Smooth muscle cell (in vitro differentiated cells): ENCODE data around the gene LRRC49. TPM values are rescaled to one million over a fixed set of nuclear protein-coding genes. Genes with fewer than 3 reads are reported as not detected.

Experiments used
- DNase-seq: peaks from one replicate; lab custom pipeline; 2025; ENCODE audit not compliant: unreplicated experiment; lab: John Stamatoyannopoulos, UW
- H2AFZ ChIP-seq: fragments of 200-600 bp; sonication (generic); 2 replicates; pipeline ENCODE4 v1.6.0; 2016; ENCODE audit warnings: antibody characterized with exemption, low read depth, mild to moderate bottlenecking
- H3F3A ChIP-seq: fragments of 200-600 bp; sonication (generic); 2 replicates; pipeline ENCODE4 v1.6.0; 2017; ENCODE audit warnings: antibody characterized with exemption, low read depth
- H3K27ac ChIP-seq: fragments of 200-600 bp; sonication (generic); 2 replicates; pipeline ENCODE4 v1.5.1; 2016; ENCODE audit warnings: low read depth, mild to moderate bottlenecking
- H3K27me3 ChIP-seq: fragments of 200-600 bp; sonication (generic); 2 replicates; pipeline ENCODE4 v1.6.1; 2016; ENCODE audit warnings: low read depth, mild to moderate bottlenecking
- H3K36me3 ChIP-seq: fragments of 200-600 bp; sonication (generic); 2 replicates; pipeline ENCODE4 v1.5.1; 2016; ENCODE audit warnings: low read depth
- H3K4me1 ChIP-seq: fragments of 200-600 bp; sonication (generic); 2 replicates; pipeline ENCODE4 v1.5.1; 2016; ENCODE audit warnings: low read depth
- H3K4me2 ChIP-seq: fragments of 200-600 bp; sonication (generic); 2 replicates; pipeline ENCODE4 v1.6.0; 2016; ENCODE audit warnings: mild to moderate bottlenecking
- H3K4me3 ChIP-seq: fragments of 200-600 bp; sonication (generic); 2 replicates; pipeline ENCODE4 v1.5.1; 2016; ENCODE audit warnings: mild to moderate bottlenecking
- H3K79me2 ChIP-seq: fragments of 200-600 bp; sonication (generic); 2 replicates; pipeline ENCODE4 v1.6.0; 2016; ENCODE audit warnings: low read depth, mild to moderate bottlenecking
- H3K9ac ChIP-seq: fragments of 200-600 bp; sonication (generic); 2 replicates; pipeline ENCODE4 v1.6.0; 2016; ENCODE audit warnings: low read depth
- H3K9me3 ChIP-seq: fragments of 200-600 bp; sonication (generic); replicated peaks from 2 replicates; pipeline ENCODE4 v1.5.1; 2016; ENCODE audit warnings: low read depth
- H4K20me1 ChIP-seq: fragments of 200-600 bp; sonication (generic); 2 replicates; pipeline ENCODE4 v1.6.0; 2016; ENCODE audit warnings: low read depth
- WGBS: methylation state at CpG from one replicate; pipeline ENCODE4 v1.1.7; 2016; ENCODE audit warnings: low lambda C conversion rate; 5-methylcytosine and 5-hydroxymethylcytosine counted together
- polyA plus RNA-seq: library from polyadenylated mRNA; unstranded; fragments of >200 nt; fragmentation: Nextera tagmentation; extraction: Ambion mirVana; gene quantifications from 2 replicates; pipeline ENCODE4 v1.2.1, GENCODE V29; 2016
- total RNA-seq: library from RNA; depleted of rRNA; stranded (reverse); fragments of >200 nt; gene quantifications from 2 replicates; pipeline ENCODE4 v1.2.3, GENCODE V29; 2014
- TF ChIP-seq, protein P1 (sequence below): fragments of 200-600 bp; sonication (generic); IDR thresholded peaks from 2 replicates; pipeline ENCODE4 v1.5.1; 2017; ENCODE audit warnings: borderline replicate concordance, mild to moderate bottlenecking, antibody characterized with exemption; ENCODE audit not compliant: insufficient read depth, poor library complexity, severe bottlenecking

Gene LRRC49
- total and polyA plus RNA-seq, 2 experiments from 2014 or later, result 3.1 to 8.3 TPM

DNA sequence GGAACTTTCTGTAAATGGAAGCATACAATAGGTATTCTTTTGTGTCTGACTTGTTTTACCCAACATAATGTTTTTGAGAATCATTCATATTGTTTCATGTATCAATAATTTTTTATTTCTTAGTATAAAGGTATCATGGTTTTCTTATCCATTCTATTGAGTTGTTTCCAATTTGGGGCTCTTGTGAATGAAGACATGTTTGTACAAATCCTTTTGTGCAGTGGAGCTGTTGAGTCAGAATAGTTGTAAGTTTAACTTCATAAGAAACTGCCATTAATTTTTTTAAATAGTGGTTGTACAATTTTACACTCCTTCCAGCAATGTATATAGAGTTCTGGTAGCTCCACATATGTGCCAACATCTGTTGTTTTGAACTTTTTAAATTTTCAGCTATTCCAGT is 163.5 kb downstream of the LRRC49 start:
- Histone ChIP-seq H4K20me1 (no peaks in the 10 kb centered on the region), H3K36me3 (no peaks in the 10 kb centered on the region), H3K4me2 (no peak overlapping the region), H3K4me1 (no peaks in the 10 kb centered on the region), H3K79me2 (no peaks in the 10 kb centered on the region), H2AFZ (no peak overlapping the region), H3K27me3 (no peaks in the 10 kb centered on the region), H3K27ac (no peak overlapping the region), H3K9ac (no peak overlapping the region), H3K4me3 (no peak overlapping the region), H3F3A (no peaks in the 10 kb centered on the region), H3K9me3 (no peaks in the 10 kb centered on the region)
- TF ChIP-seq, protein P1, sequence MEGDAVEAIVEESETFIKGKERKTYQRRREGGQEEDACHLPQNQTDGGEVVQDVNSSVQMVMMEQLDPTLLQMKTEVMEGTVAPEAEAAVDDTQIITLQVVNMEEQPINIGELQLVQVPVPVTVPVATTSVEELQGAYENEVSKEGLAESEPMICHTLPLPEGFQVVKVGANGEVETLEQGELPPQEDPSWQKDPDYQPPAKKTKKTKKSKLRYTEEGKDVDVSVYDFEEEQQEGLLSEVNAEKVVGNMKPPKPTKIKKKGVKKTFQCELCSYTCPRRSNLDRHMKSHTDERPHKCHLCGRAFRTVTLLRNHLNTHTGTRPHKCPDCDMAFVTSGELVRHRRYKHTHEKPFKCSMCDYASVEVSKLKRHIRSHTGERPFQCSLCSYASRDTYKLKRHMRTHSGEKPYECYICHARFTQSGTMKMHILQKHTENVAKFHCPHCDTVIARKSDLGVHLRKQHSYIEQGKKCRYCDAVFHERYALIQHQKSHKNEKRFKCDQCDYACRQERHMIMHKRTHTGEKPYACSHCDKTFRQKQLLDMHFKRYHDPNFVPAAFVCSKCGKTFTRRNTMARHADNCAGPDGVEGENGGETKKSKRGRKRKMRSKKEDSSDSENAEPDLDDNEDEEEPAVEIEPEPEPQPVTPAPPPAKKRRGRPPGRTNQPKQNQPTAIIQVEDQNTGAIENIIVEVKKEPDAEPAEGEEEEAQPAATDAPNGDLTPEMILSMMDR, result no peak
- no peak for DNase-seq

DNA sequence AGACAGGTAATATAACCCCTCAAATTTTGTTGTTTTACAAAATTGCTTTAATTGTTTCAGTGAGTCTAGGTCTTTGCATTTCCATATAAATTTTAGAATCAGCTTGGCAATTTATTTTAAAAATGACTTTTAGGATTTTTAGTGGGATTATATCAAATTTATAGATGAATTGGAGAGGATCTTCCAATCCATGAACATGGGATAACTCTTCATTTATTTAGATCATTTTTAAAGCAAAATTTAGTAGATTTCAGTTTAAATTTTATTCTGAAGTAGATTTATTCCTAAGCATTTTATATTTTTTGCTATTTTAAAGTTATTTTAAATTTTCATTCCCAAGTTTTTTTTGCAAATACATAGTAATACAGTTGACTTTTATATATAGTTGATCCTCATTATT is 164.5 kb downstream of the LRRC49 start:
- no peaks in the 10 kb centered on the region for H3K4me1 ChIP-seq
- TF ChIP-seq, protein P1, result no peak

DNA sequence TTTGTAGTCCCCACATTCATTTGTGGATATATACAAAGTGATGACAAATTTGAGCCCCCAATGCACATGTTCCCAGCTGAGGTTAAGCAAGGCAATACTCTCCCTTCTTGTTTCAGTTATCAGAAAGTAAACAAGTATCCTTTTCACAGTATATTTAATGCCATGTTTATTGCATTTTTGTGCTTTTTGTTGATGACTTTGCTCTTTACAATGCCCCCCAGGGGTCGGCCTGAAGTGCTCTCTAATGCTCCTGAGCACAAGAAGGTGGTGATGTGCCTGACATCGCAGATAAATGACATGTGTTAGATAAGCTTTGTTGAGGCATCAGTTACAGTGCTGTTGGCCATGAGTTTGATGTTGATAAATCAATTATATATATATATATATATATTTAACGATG is 165.0 kb downstream of the LRRC49 start:
- Histone ChIP-seq H3K9me3 (no peaks in the 10 kb centered on the region), H3K79me2 (no peaks in the 10 kb centered on the region), H3K4me1 (no peaks in the 10 kb centered on the region), H2AFZ (no peak overlapping the region), H3F3A (no peaks in the 10 kb centered on the region), H3K36me3 (no peaks in the 10 kb centered on the region), H3K27ac (no peak overlapping the region), H3K4me3 (no peak overlapping the region), H3K9ac (no peak overlapping the region), H3K27me3 (no peaks in the 10 kb centered on the region), H4K20me1 (no peaks in the 10 kb centered on the region), H3K4me2 (no peak overlapping the region)
- no peak for DNase-seq
- TF ChIP-seq, protein P1, result no peak
- 95% methylated on average over 3 of the region's 3 CpGs for WGBS

More for the DNA sequence above, 164.5 kb downstream of the LRRC49 start:
- no peaks in the 10 kb centered on the region for H3K9me3 ChIP-seq
- H2AFZ ChIP-seq, result no peak overlapping the region
- H3F3A ChIP-seq, result no peaks in the 10 kb centered on the region
- H3K79me2 ChIP-seq, result no peaks in the 10 kb centered on the region
- H3K9ac ChIP-seq, result no peak overlapping the region
- no peaks in the 10 kb centered on the region for H4K20me1 ChIP-seq
- H3K27ac ChIP-seq, result no peak overlapping the region
- no peaks in the 10 kb centered on the region for H3K27me3 ChIP-seq
- no peaks in the 10 kb centered on the region for H3K36me3 ChIP-seq
- DNase-seq, result no peak
- H3K4me2 ChIP-seq, result no peak overlapping the region
- H3K4me3 ChIP-seq, result no peak overlapping the region

DNA sequence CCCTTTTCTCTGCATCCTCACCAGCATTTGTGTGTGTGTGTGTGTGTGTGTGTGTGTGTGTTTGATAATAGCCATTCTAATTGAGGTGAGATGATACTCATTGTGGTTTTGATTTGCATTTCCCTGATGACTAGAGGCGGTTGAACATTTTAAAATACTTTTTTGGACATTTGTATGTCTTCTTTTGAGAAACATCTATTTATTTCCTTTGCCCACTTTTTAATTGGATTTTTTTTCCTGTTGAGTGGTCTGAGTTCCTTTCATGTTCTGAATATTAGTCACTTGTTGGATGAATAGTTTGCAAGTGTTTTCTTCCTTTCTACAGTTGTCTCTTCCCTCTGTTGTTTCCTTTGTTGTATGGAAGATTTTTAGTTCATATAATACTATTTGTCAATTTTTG is 168.4 kb downstream of the LRRC49 start:
- Histone ChIP-seq H4K20me1 (no peaks in the 10 kb centered on the region), H3K4me1 (no peaks in the 10 kb centered on the region), H3K27ac (no peak overlapping the region), H2AFZ (no peak overlapping the region), H3K4me3 (no peak overlapping the region), H3K9me3 (no peaks in the 10 kb centered on the region), H3F3A (no peaks in the 10 kb centered on the region), H3K36me3 (no peaks in the 10 kb centered on the region), H3K4me2 (no peak overlapping the region), H3K9ac (no peak overlapping the region), H3K79me2 (no peaks in the 10 kb centered on the region), H3K27me3 (no peaks in the 10 kb centered on the region)
- DNase-seq, result no peak
- TF ChIP-seq, protein P1, result no peak
- WGBS, result 86% methylated on average over 1 of the region's 1 CpG
